Heart left ventricle (tissue), 13 donors: ENCODE data around the gene WDR38.

Experiments used
- CTCF ChIP-seq, 12 donors: fragments of 200-600 bp; sonication (generic) in 4 of 12; IDR thresholded peaks; one replicate each; pipeline versions ENCODE4 v1.5.0 to v1.8.0; 2018 to 2022; ENCODE audit warnings: antibody characterized with exemption in 12 of 12, mild to moderate bottlenecking in 5 of 12
- POLR2A ChIP-seq, 2 donors: fragments of 450-650 bp; IDR thresholded peaks; one replicate each; pipeline ENCODE4 v1.6.1; 2017; ENCODE audit warnings: antibody characterized with exemption in 2 of 2, mild to moderate bottlenecking in 2 of 2, moderate library complexity in 2 of 2
- donor health status: ischemic (EF 13 %, LVEDD 7.1; RV severe dilation, severe dysfunction).
- donor health status: DM: no; HTN: yes; CAD: no.
- donor health status: DM: no; HTN: no; CAD: no.
- donor health status: ischemic (EF 25% LVEDD 6.9; RV normal size, moderate dysfunction).
- donor health status: ischemic (EF 25% LVEDD 5.7; RV mildly dilated, moderate dysfunction).
- donor health status: ischemic (EF 35%, LVEDD 5.7; RV mildly dilated, moderate dysfunction).
- donor health status: nonischemic (EF 11% LVEDD 7.7; RV severe dilation, severe dysfunction).
- donor health status: DM: yes; HTN: yes; CAD: no.
- donor health status: PGD.
- donor health status: ischemic (EF 29% LVEDD 5.4; RV normal size, mild dysfunction).
- donor health status: nonischemic (EF 23%, LVEDD 6.1; RV moderate dilation, normal function).

GRCh38 chr9:124834591-124834990 lies 18.7 kb upstream of the WDR38 start:
- TF ChIP-seq CTCF (IDR thresholded peaks at IDR 0.05) (no peak), POLR2A (IDR thresholded peaks at IDR 0.05) (no peak)
